Stimulated activated CD4-positive, alpha-beta T cell treated with anti-CD3 and anti-CD28 coated beads, Interleukin-12 subunit alpha, Interleukin-12 subunit beta, amount 100 ng/mL, for 4 hours (primary cell): ENCODE data around the gene VARS1.

Experiments
- DNase-seq: peaks from one replicate; pipeline ENCODE4 v3.0.0-alpha.2; 2020

VARS1 gene

GRCh38 chr6:31768363-31769257, 26.9 kb downstream of the VARS1 start:
- DNase-seq, result no peak

DNA sequence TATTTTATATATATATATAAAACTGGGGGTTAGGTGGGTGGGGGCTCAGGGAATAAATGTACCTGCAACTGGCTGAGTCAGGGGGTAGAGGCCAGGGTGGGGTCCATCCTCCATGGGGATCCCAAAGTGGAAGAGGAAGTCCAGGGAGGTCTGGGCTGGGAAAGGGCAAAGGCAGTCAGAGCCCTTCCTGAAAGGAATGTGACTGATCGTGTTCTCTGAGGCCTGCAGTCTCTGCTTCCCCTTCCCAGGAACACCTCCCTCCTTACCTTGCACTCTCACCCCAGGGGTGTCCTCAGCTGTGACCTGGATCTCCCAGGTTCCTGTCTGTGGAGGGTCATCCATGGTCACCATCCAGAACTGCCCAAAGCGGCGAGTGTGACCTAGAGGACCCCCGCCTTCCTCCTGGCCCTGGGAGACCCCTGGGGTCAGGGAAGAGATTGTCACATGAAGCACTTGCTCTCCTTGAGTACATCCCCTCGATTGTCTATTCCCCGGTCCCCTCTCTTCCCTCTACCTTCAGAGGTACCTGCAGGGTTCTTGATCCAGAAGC, 28.4 kb downstream of the VARS1 start:
- DNase-seq, result no peak

GRCh38 chr6:31765910-31766794, 29.4 kb downstream of the VARS1 start:
- no peak for DNase-seq

GRCh38 chr6:31765559-31765909, 30.0 kb downstream of the VARS1 start:
- no peak for DNase-seq

DNA sequence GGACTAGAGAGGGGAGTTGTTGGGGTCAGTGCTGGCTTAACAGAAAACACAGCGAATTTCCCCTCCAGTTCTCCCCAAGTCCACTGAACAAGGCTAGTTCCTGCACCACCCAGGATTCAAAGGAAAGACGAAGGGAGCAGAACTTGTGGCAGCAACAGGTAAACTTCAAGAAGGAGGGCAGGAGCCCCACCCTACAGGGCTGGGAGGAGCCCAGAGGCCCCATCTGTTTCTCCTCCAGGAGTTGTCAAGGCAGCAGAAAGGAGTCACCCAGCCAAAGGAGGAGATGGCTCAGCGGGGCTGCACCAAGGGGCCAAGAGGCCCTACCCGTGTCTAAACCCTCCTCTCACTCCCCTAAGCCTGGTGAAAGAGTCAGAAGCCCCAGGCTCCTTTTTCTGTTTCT, 31.4 kb downstream of the VARS1 start:
- no peak for DNase-seq

- DNase-seq, result no peak
Observed at GRCh38 chr6:31763619-31763940, 32.0 kb downstream of the VARS1 start.

DNA sequence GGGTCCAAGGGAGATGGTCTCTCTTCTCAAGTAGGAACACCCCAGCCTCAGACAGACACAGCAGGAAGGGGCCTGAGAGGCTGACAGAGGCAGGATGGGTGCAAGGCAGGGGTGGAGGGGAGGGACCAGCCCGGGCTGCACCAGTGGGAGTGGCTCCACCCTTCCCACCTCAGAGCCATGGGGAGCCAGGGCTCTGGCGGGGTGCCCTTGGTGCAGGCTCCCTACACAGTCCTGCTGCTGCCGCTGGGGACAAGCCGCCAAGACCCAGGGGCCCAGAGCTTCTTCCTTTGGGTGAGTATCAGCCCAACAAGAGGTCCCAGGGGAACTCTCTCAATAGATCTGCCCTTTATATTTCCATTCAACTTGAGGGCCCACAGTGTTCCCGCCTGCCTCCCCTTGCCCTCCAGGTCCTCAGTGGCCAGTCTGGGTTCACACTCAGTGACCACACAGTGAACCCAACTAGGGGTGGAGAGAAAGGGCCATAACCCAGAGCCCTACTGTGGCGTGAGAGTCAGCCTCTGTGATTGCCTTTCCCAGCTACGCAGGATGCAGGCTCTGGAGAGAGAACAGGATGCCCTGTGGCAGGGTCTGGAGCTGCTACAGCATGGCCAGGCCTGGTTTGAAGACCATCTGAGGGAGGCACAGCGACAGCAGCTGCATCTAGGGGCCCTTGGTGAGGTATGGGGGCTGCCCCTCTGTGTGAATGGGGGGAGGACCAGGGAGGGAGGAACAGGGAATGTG, 32.5 kb downstream of the VARS1 start:
- DNase-seq, result no peak

DNA sequence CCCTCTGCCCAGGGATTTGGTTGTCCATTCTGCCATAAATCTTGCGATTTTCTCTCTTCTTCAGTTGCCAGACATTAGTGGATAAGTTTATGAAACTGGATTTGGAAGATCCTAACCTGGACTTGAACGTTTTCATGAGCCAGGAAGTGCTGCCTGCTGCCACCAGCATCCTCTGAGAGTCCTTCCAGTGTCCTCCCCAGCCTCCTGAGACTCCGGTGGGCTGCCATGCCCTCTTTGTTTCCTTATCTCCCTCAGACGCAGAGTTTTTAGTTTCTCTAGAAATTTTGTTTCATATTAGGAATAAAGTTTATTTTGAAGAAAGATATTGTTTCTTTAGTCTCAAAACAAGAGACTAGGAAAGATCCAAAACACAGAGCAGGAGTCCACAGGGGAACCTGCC, 33.2 kb downstream of the VARS1 start, which contains the start of gene SAPCD1:
TSS of gene SAPCD1 (plus strand) at position 301 of the 400 bp plus-strand sequence. CDS start 399 bp downstream, outside the sequence.
- DNase-seq, result no peak

DNA sequence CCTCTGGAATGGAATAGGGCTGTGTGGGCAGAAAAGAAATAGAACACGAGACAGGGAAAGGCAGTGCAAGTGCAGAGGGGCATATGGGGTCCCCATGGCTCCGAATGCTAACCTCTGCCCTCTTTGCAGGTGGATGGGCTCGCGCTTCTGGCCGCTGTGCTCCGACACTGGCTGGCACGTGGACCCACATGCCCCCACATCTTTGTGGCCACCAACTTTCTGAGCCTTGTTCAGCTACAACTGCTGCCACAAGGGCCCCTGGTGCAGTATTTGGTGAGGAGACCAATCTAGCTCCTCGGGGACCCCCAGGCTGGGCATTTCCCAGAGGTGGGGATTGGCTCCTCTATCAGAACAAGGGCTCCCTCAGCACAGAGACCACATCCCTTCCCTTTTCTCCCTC, 34.2 kb downstream of the VARS1 start:
- DNase-seq, result no peak

DNA sequence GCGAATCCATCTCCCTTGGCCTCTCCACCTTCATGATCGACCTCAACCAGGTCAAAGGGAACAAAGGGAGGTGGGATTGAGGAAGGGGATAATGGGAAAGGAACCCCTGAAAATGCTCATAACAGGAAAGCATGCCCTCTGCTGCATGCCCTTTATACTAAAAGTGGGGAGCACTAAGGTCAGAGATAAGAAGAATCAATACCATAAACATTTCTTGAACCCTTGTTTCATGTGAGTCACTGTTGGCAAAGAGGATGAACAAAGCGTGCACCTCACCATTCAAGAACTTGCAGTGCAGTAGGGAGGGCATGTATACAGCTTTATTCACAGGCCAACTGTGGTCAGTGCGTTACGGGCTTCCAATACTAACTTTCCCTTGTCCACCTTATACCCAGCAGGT, 34.8 kb downstream of the VARS1 start:
- DNase-seq, result no peak

GRCh38 chr6:31758281-31758680, 37.3 kb downstream of the VARS1 start:
- DNase-seq, result no peak

GRCh38 chr6:31752739-31753319, 42.7 kb downstream of the VARS1 start:
- DNase-seq, result no peak

- no peak for DNase-seq
Observed at GRCh38 chr6:31750411-31751022, 45.0 kb downstream of the VARS1 start.

GRCh38 chr6:31749301-31750036, 46.1 kb downstream of the VARS1 start:
- DNase-seq, result no peak
